DND-41 (cell line): ENCODE results near the gene ABHD5.

Experiments used
- ATAC-seq: fragments of 200-7000 bp; cut with Tn5 transposase; 3 replicates; pipeline ENCODE4 v1.9.1; 2021; ENCODE audit warnings: low read depth; ENCODE audit not compliant: insufficient read depth
- DNase-seq: peaks from one replicate; pipeline ENCODE4 v3.0.0-alpha.2; 2020
- H2AFZ ChIP-seq: 2 replicates; pipeline ENCODE4 v1.6.0; 2012; ENCODE audit warnings: low read depth, low read length
- H3K27ac ChIP-seq: 2 replicates; pipeline ENCODE4 v1.5.1; 2012; ENCODE audit warnings: low read length, inconsistent platforms
- H3K27me3 ChIP-seq: fragments of 200-600 bp; sonication (generic); 2 replicates; pipeline ENCODE4 v1.6.0; 2012; ENCODE audit warnings: low read length, mild to moderate bottlenecking, inconsistent platforms; ENCODE audit not compliant: insufficient read depth, poor library complexity
- H3K36me3 ChIP-seq: 2 replicates; pipeline ENCODE4 v1.5.1; 2012; ENCODE audit warnings: low read length, inconsistent platforms; ENCODE audit not compliant: insufficient read depth
- H3K4me1 ChIP-seq: 2 replicates; pipeline ENCODE4 v1.5.1; 2012; ENCODE audit warnings: mild to moderate bottlenecking, low read length; ENCODE audit not compliant: insufficient read depth
- H3K4me2 ChIP-seq: 2 replicates; pipeline ENCODE4 v1.6.0; 2012; ENCODE audit warnings: mild to moderate bottlenecking, moderate library complexity, low read length, inconsistent platforms; ENCODE audit not compliant: insufficient read depth
- H3K4me3 ChIP-seq, 2 experiments: fragments of 200-600 bp in 1 of 2; shearing (Covaris generic) in 1 of 2; 2 replicates each; pipeline ENCODE4 v1.5.1; 2012 to 2016; ENCODE audit warnings: inconsistent platforms in 2 of 2, low read length in 2 of 2, mild to moderate bottlenecking in 2 of 2, low read depth in 1 of 2, moderate library complexity in 1 of 2
- H3K79me2 ChIP-seq: 2 replicates; pipeline ENCODE4 v1.6.0; 2012; ENCODE audit warnings: low read length, inconsistent platforms; ENCODE audit not compliant: insufficient read depth
- H3K9ac ChIP-seq: 2 replicates; pipeline ENCODE4 v1.6.0; 2012; ENCODE audit warnings: low read depth, mild to moderate bottlenecking, inconsistent platforms, low read length, moderate library complexity
- H3K9me3 ChIP-seq: 2 replicates; pipeline ENCODE4 v1.5.1; 2012; ENCODE audit warnings: low read length, moderate library complexity, mild to moderate bottlenecking, inconsistent platforms; ENCODE audit not compliant: insufficient read depth, severe bottlenecking
- H4K20me1 ChIP-seq: 2 replicates; pipeline ENCODE4 v1.6.0; 2012; ENCODE audit warnings: low read length; ENCODE audit not compliant: insufficient read depth
- EZH2 ChIP-seq: IDR thresholded peaks from 3 replicates; pipeline ENCODE4 v1.6.1; 2012; ENCODE audit warnings: borderline replicate concordance, low read depth, mild to moderate bottlenecking, moderate library complexity, low read length, inconsistent platforms; ENCODE audit not compliant: severe bottlenecking
- TF ChIP-seq, protein P1 (sequence below): IDR thresholded peaks from 2 replicates; pipeline ENCODE4 v1.5.1; 2012; ENCODE audit warnings: borderline replicate concordance, low read length, moderate library complexity, mild to moderate bottlenecking; ENCODE audit not compliant: poor library complexity, severe bottlenecking; ENCODE audit errors: extremely low read depth

The ABHD5 gene

DNA sequence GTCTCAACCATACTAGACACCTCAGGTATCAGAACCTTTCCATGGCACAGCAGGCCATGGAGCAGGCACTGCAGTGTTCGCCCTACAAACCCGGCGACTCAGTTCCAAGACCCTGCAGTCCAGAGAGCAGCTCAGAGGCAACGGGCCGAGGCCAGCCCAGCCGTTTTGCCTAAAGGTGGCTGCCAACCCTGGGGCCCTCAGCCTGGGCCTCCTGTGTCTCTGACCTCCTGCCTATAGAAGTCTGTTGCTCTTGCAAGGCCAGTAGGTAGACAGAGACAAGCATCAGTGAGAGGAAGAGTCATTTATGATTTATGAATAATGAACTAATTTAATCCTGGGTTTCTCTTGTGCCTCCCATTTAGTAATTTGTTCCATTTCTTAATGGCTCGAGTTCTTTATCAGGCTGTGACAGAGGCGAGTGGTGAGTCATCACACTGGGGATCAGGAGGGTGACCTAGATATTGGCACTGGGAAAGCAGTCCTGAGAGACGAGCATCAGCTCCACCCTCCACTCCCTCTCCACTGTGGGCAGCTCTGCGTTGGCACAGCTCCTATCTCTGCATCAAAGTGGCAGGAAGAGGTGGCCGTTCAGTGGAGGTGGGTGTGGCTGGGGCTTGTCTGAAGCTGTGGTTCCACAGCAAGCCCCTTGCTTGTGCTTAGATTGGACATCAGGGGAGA is 79.8 kb downstream of the ABHD5 start:
- H3K4me1 ChIP-seq = no peaks in the 10 kb centered on the region
- no peaks in the 10 kb centered on the region for H3K9me3 ChIP-seq
- H3K36me3 ChIP-seq = no peaks in the 10 kb centered on the region
- no peak overlapping the region for H3K4me3 ChIP-seq
- H3K9ac ChIP-seq = no peak overlapping the region
- no peak overlapping the region for H3K27ac ChIP-seq
- H2AFZ ChIP-seq = no peak overlapping the region
- H4K20me1 ChIP-seq = no peaks in the 10 kb centered on the region
- DNase-seq = peak; percentile 18
- TF ChIP-seq EZH2 = no peak
- TF ChIP-seq, protein P1, sequence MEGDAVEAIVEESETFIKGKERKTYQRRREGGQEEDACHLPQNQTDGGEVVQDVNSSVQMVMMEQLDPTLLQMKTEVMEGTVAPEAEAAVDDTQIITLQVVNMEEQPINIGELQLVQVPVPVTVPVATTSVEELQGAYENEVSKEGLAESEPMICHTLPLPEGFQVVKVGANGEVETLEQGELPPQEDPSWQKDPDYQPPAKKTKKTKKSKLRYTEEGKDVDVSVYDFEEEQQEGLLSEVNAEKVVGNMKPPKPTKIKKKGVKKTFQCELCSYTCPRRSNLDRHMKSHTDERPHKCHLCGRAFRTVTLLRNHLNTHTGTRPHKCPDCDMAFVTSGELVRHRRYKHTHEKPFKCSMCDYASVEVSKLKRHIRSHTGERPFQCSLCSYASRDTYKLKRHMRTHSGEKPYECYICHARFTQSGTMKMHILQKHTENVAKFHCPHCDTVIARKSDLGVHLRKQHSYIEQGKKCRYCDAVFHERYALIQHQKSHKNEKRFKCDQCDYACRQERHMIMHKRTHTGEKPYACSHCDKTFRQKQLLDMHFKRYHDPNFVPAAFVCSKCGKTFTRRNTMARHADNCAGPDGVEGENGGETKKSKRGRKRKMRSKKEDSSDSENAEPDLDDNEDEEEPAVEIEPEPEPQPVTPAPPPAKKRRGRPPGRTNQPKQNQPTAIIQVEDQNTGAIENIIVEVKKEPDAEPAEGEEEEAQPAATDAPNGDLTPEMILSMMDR = no peak
- peaks cover 8% of the 10 kb centered on the region for H3K27me3 ChIP-seq
- no peaks in the 10 kb centered on the region for H3K79me2 ChIP-seq
- ATAC-seq = peak; percentile 37; the same call in 1 of the 3 replicates
- no peak overlapping the region for H3K4me2 ChIP-seq

DNA sequence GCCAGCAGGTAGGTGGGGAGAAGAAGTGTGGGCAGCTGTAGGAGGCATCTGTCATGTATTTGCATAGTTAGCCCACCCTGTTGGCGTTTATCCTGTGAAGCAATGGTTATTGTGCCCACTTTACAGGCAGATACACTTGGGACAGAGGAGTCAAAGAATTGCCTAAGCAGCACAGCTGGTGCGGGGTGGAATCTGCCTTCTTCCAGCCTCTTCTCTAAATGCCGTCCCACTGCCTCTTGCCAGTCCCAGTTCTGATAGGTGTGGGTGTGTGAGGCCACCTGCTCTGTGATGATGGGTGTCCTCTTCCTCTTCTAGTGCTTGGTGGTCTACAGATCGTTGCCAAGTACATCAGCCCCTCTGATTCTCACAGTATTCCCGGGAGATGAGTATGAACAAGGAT is 80.9 kb downstream of the ABHD5 start:
- Histone ChIP-seq H3K9ac (no peak overlapping the region), H4K20me1 (no peaks in the 10 kb centered on the region), H3K4me2 (no peak overlapping the region), H3K4me3 (no peak overlapping the region), H3K79me2 (no peaks in the 10 kb centered on the region), H3K9me3 (no peaks in the 10 kb centered on the region), H3K27ac (no peak overlapping the region), H2AFZ (no peak overlapping the region), H3K36me3 (no peaks in the 10 kb centered on the region), H3K27me3 (peaks cover 8% of the 10 kb centered on the region), H3K4me1 (no peaks in the 10 kb centered on the region)
- TF ChIP-seq, protein P1 = no peak
- TF ChIP-seq EZH2 = no peak
- DNase-seq (no peak), ATAC-seq (no peak)

DNA sequence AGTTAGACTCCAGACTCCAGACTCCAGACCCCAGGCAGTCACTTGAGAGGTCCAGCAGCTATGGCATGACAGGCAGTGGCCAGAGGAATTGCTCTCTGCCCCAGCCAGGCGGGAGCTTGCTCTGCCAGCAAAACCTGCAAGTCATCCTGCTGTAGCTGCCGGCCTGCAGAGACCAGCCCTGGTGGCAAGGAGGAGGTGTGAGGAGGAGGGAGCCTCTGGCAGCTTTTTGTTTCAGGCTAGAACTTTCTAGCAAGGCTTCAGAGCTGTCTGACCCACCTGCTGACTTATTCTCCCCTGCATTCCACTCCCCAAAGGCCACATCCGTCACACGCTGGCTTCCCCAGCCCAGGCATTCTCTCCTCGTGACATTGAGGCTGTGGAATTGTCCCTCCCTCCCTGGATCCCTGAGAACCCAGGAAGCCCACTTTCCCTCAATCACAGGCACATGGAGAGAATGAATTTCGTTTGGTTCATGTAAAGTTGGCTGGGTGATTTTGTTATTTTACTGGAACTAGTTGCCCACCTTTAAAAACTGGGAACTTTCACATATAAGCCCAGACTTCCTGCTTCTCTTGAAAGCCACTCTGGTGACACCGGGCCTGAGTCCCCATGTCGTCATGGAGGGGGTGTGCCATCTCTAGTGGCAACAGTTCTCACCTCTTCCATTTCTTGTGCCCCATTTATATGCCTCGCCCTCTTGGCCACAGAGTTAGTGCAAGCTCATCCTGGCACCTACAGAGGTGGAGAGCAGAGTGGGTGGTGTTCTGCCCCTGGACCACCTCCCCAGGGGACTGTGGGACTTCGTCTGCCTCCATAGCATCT is 82.7 kb downstream of the ABHD5 start:
- H3K27ac ChIP-seq = no peak overlapping the region
- no peaks in the 10 kb centered on the region for H3K36me3 ChIP-seq
- H2AFZ ChIP-seq = no peak overlapping the region
- ATAC-seq (no peak), DNase-seq (no peak)
- no peak overlapping the region for H3K9ac ChIP-seq
- no peaks in the 10 kb centered on the region for H3K79me2 ChIP-seq
- H3K4me2 ChIP-seq = no peak overlapping the region
- TF ChIP-seq, protein P1 = no peak
- no peak for TF ChIP-seq EZH2
- H3K4me3 ChIP-seq = no peak overlapping the region
- peaks cover 3% of the 10 kb centered on the region for H3K27me3 ChIP-seq
- H4K20me1 ChIP-seq = no peaks in the 10 kb centered on the region
- no peaks in the 10 kb centered on the region for H3K4me1 ChIP-seq
- H3K9me3 ChIP-seq = no peaks in the 10 kb centered on the region
